Osteocyte (in vitro differentiated cells): ENCODE results near the gene FCSK. TPM values are rescaled to one million over a fixed set of nuclear protein-coding genes. Genes with fewer than 3 reads are reported as not detected.

ENCODE experiments used
- DNase-seq: peaks from one replicate; pipeline ENCODE4 v3.0.0; 2021; ENCODE audit warnings: mixed read lengths; ENCODE audit not compliant: unreplicated experiment; ENCODE audit errors: extremely low spot score
- H3K27ac Mint-ChIP-seq: one replicate; pipeline ENCODE4 v1.8.0; 2021; ENCODE audit warnings: mild to moderate bottlenecking, mixed read lengths; ENCODE audit not compliant: unreplicated experiment
- H3K27me3 Mint-ChIP-seq: one replicate; pipeline ENCODE4 v1.8.0; 2021; ENCODE audit warnings: mixed read lengths; ENCODE audit not compliant: unreplicated experiment
- H3K36me3 Mint-ChIP-seq: one replicate; pipeline ENCODE4 v1.8.0; 2021; ENCODE audit warnings: mixed read lengths; ENCODE audit not compliant: unreplicated experiment
- H3K4me1 Mint-ChIP-seq: one replicate; pipeline ENCODE4 v1.8.0; 2021; ENCODE audit warnings: mixed read lengths; ENCODE audit not compliant: unreplicated experiment
- H3K4me3 Mint-ChIP-seq: one replicate; pipeline ENCODE4 v1.8.0; 2021; ENCODE audit warnings: mild to moderate bottlenecking, moderate library complexity, mixed read lengths; ENCODE audit not compliant: unreplicated experiment
- H3K9me3 Mint-ChIP-seq: one replicate; pipeline ENCODE4 v1.8.0; 2021; ENCODE audit warnings: mixed read lengths; ENCODE audit not compliant: unreplicated experiment
- CTCF ChIP-seq: fragments of 200-600 bp; sonication (generic); IDR thresholded peaks from 2 replicates; pipeline ENCODE4 v1.5.0; 2021; ENCODE audit warnings: antibody characterized with exemption, mild to moderate bottlenecking, moderate library complexity
- total RNA-seq: library from RNA; stranded (reverse); gene quantifications from 2 replicates; pipeline ENCODE4 v1.2.1, GENCODE V29; 2021

The FCSK gene
- total RNA-seq, 1 donor from 2014 or later, result 16.8 TPM

- Mint-ChIP-seq H3K9me3 (no peaks in the 10 kb centered on the region), H3K27ac (no peak overlapping the region), H3K27me3 (no peaks in the 10 kb centered on the region), H3K4me1 (no peaks in the 10 kb centered on the region), H3K36me3 (peaks cover 37% of the 10 kb centered on the region), H3K4me3 (no peak overlapping the region)
- TF ChIP-seq CTCF, result no peak
- DNase-seq, result no peak
Measured at GRCh38 chr16:70511833-70512232, 57.4 kb downstream of the FCSK start.

- H3K4me3 Mint-ChIP-seq, result no peak overlapping the region
- H3K9me3 Mint-ChIP-seq, result no peaks in the 10 kb centered on the region
- no peak overlapping the region for H3K27ac Mint-ChIP-seq
- TF ChIP-seq CTCF, result no peak
- peaks cover 37% of the 10 kb centered on the region for H3K36me3 Mint-ChIP-seq
- DNase-seq, result no peak
- H3K4me1 Mint-ChIP-seq, result no peaks in the 10 kb centered on the region
- no peaks in the 10 kb centered on the region for H3K27me3 Mint-ChIP-seq
Measured at GRCh38 chr16:70512456-70512855, 58.1 kb downstream of the FCSK start.

GRCh38 chr16:70520612-70521297 lies 66.4 kb downstream of the FCSK start:
- no peak for TF ChIP-seq CTCF
- no peaks in the 10 kb centered on the region for H3K27me3 Mint-ChIP-seq
- no peak overlapping the region for H3K4me3 Mint-ChIP-seq
- H3K4me1 Mint-ChIP-seq, result peaks cover 32% of the 10 kb centered on the region
- peaks cover 12% of the 10 kb centered on the region for H3K36me3 Mint-ChIP-seq
- H3K27ac Mint-ChIP-seq, result no peak overlapping the region
- H3K9me3 Mint-ChIP-seq, result no peaks in the 10 kb centered on the region
- no peak for DNase-seq

GRCh38 chr16:70522216-70523075 lies 68.1 kb downstream of the FCSK start:
- Mint-ChIP-seq H3K4me1 (peaks cover 45% of the 10 kb centered on the region), H3K9me3 (no peaks in the 10 kb centered on the region), H3K27me3 (no peaks in the 10 kb centered on the region), H3K4me3 (peak overlapping the region; percentile 91), H3K27ac (peak overlapping the region; percentile 95), H3K36me3 (peaks cover 21% of the 10 kb centered on the region)
- TF ChIP-seq CTCF, result no peak
- no peak for DNase-seq

GRCh38 chr16:70523076-70523742 lies 68.8 kb downstream of the FCSK start, which contains the start of gene COG4:
COG4 (minus strand) TSS chr16:70523554; CDS start chr16:70523543, 11 bp downstream.
- H3K36me3 Mint-ChIP-seq, result peaks cover 17% of the 10 kb centered on the region

More at GRCh38 chr16:70523076-70523742, 68.8 kb downstream of the FCSK start, which contains the start of gene COG4:
- no peaks in the 10 kb centered on the region for H3K9me3 Mint-ChIP-seq
- H3K4me1 Mint-ChIP-seq, result peaks cover 51% of the 10 kb centered on the region
- peak within 1 kb of the TSS; percentile 91 for H3K4me3 Mint-ChIP-seq
- no peak for TF ChIP-seq CTCF
- no peaks in the 10 kb centered on the region for H3K27me3 Mint-ChIP-seq
- peak; percentile 94 for DNase-seq
- peak within 1 kb of the TSS; percentile 95 for H3K27ac Mint-ChIP-seq
